K562 (cell line): ENCODE results near the gene EFCAB13. TPM values are rescaled to one million over a fixed set of nuclear protein-coding genes. Genes with fewer than 3 reads are reported as not detected.

Experiments used
- ATAC-seq: fragments of 200-7000 bp; cut with Tn5 transposase; 3 replicates; pipeline ENCODE4 v1.9.1; 2020; ENCODE audit warnings: moderate library complexity
- BruUV-seq: library from RNA; stranded (reverse); fragments of 400-500 nt; replicated peaks from 2 replicates; lab custom pipeline; 2021; lab: Mats Ljungman, UMichigan
- CTCF ChIA-PET: fragments of 300-600 bp; formaldehyde crosslinking; extraction: SDS; loops from one replicate; lab custom pipeline; 2021; ENCODE audit warnings: low intra/inter-chr PET ratio; lab: Yijun Ruan, JAX
- POLR2A ChIA-PET: fragments of 300-600, 350-650 bp; sonication (Branson Sonifier 250); formaldehyde crosslinking; extraction: SDS; loops from one replicate; lab custom pipeline; 2021; ENCODE audit warnings: antibody characterized with exemption, inconsistent platforms; lab: Yijun Ruan, JAX
- DNase-seq, 4 experiments: peaks; one replicate each; pipeline versions ENCODE4 v3.0.0 to v3.0.0-alpha.2; 2011 to 2018; ENCODE audit warnings: low spot score in 3 of 4, mixed read lengths in 3 of 4; ENCODE audit errors: extremely low read depth in 1 of 4
- FAIRE-seq: peaks from 2 replicates; lab custom pipeline; 2011; peaks lifted over from hg19 to GRCh38; lab: Jason Lieb, UNC
- H2AFZ ChIP-seq: 2 replicates; pipeline ENCODE4 v1.6.0; 2011; ENCODE audit warnings: low read depth, low read length, control low read depth, inconsistent platforms
- H3K27ac ChIP-seq: fragments of 200-600 bp; 3 replicates; pipeline ENCODE4 v1.8.0; 2011; ENCODE audit warnings: low read depth, mild to moderate bottlenecking, control low read depth, inconsistent platforms, low read length, moderate library complexity, mixed read lengths; ENCODE audit errors: extremely low read depth
- H3K27me3 ChIP-seq, 2 experiments: fragments of 300-600 bp in 1 of 2; 2 replicates in 1 of 2; 3 replicates in 1 of 2; pipeline versions ENCODE4 v1.6.0 to v1.8.0; 2011; ENCODE audit warnings: inconsistent platforms in 2 of 2, low read length in 2 of 2, mild to moderate bottlenecking in 1 of 2, mixed read lengths in 1 of 2, moderate library complexity in 1 of 2; ENCODE audit not compliant: control insufficient read depth in 2 of 2, insufficient read depth in 2 of 2
- H3K36me3 ChIP-seq: fragments of 300-600 bp; 3 replicates; pipeline ENCODE4 v1.8.0; 2011; ENCODE audit warnings: mild to moderate bottlenecking, low read length, inconsistent platforms; ENCODE audit not compliant: control insufficient read depth, insufficient read depth
- H3K4me1 ChIP-seq, 2 experiments: fragments of 200-600 bp in 1 of 2; replicated peaks in 1 of 2; 2 replicates in 1 of 2; 3 replicates in 1 of 2; pipeline versions ENCODE4 v1.5.1 to v1.8.0; 2011; ENCODE audit warnings: inconsistent platforms in 2 of 2, low read length in 2 of 2, mild to moderate bottlenecking in 1 of 2, mixed read lengths in 1 of 2, moderate library complexity in 1 of 2; ENCODE audit not compliant: control insufficient read depth in 2 of 2, insufficient read depth in 2 of 2
- H3K4me2 ChIP-seq: 2 replicates; pipeline ENCODE4 v1.6.1; 2011; ENCODE audit warnings: low read length, control low read depth, inconsistent platforms, mixed read lengths; ENCODE audit not compliant: insufficient read depth
- H3K4me3 ChIP-seq: fragments of 200-600 bp; sonication (generic), shearing (Covaris generic); 2 replicates; pipeline ENCODE4 v1.5.1; 2016; ENCODE audit warnings: control low read depth, inconsistent platforms
- H3K79me2 ChIP-seq: fragments of 200-600 bp; 3 replicates; pipeline ENCODE4 v1.8.0; 2011; ENCODE audit warnings: low read length, inconsistent platforms; ENCODE audit not compliant: control insufficient read depth, insufficient read depth
- H3K9ac ChIP-seq, 2 experiments: 2 replicates each; pipeline versions ENCODE4 v1.6.0 to v1.6.1; 2011; ENCODE audit warnings: low read depth in 2 of 2, low read length in 2 of 2, control low read depth in 1 of 2, inconsistent platforms in 1 of 2, mild to moderate bottlenecking in 1 of 2, mixed read lengths in 1 of 2; ENCODE audit not compliant: insufficient read depth in 1 of 2
- H3K9me1 ChIP-seq: one replicate; pipeline ENCODE4 v1.6.0; 2011; ENCODE audit warnings: inconsistent platforms, mild to moderate bottlenecking, low read length, moderate library complexity; ENCODE audit not compliant: control insufficient read depth, insufficient read depth
- H3K9me3 ChIP-seq: replicated peaks from 2 replicates; pipeline ENCODE4 v1.5.1; 2011; ENCODE audit warnings: low read depth, low read length, inconsistent platforms; ENCODE audit not compliant: control insufficient read depth, insufficient read depth
- H4K20me1 ChIP-seq: replicated peaks from 2 replicates; pipeline ENCODE4 v1.6.1; 2011; ENCODE audit warnings: low read length, inconsistent platforms, mixed read lengths; ENCODE audit not compliant: control insufficient read depth, insufficient read depth
- CBX5 ChIP-seq: IDR thresholded peaks from 2 replicates; pipeline ENCODE4 v1.6.1; 2014; ENCODE audit warnings: low read depth, borderline replicate concordance
- CGGBP1 ChIP-seq: fragments of 250-450 bp; sonication (Bioruptor Pico); IDR thresholded peaks from 2 replicates; pipeline ENCODE4 v1.9.0; 2021; ENCODE audit warnings: mild to moderate bottlenecking
- CREB5 ChIP-seq: fragments of 250-450 bp; sonication (Bioruptor Pico); IDR thresholded peaks from 2 replicates; pipeline ENCODE4 v1.5.0; 2020; ENCODE audit warnings: mild to moderate bottlenecking
- E2F3 ChIP-seq: fragments of 250-450 bp; sonication (Bioruptor Pico); IDR thresholded peaks from 2 replicates; pipeline ENCODE4 v1.4.0; 2020; ENCODE audit warnings: mild to moderate bottlenecking
- ETV5 ChIP-seq: sonication (generic); formaldehyde crosslinking; IDR thresholded peaks from 2 replicates; pipeline ENCODE4 v1.4.0; 2020; ENCODE audit warnings: low read depth, mild to moderate bottlenecking, missing genetic modification reagents
- MEF2A ChIP-seq: IDR thresholded peaks from 2 replicates; pipeline ENCODE4 v1.6.1; 2011; ENCODE audit warnings: low read depth, mild to moderate bottlenecking, low read length, moderate library complexity; ENCODE audit not compliant: control insufficient read depth
- NFE2 ChIP-seq: IDR thresholded peaks from 2 replicates; pipeline ENCODE4 v1.6.1; 2014; ENCODE audit warnings: antibody characterized with exemption, low read depth
- RBM25 ChIP-seq: fragments of 200-400 bp; formaldehyde crosslinking; IDR thresholded peaks from 2 replicates; pipeline ENCODE4 v1.6.1; 2018; ENCODE audit warnings: low read length, low read depth, moderate library complexity; ENCODE audit not compliant: severe bottlenecking
- SP1 ChIP-seq: sonication (generic); formaldehyde crosslinking; IDR thresholded peaks from 2 replicates; pipeline ENCODE4 v1.8.1; 2022; ENCODE audit warnings: mild to moderate bottlenecking, missing genetic modification reagents
- SRSF7 ChIP-seq: fragments of 200-400 bp; formaldehyde crosslinking; optimal IDR thresholded peaks from 2 replicates; pipeline ENCODE3; 2017; ENCODE audit warnings: mild to moderate bottlenecking, low read depth, low read length
- THRB ChIP-seq: fragments of 450-650 bp; formaldehyde crosslinking; conservative IDR thresholded peaks from 2 replicates; pipeline ENCODE4 v1.4.0; 2022; ENCODE audit warnings: mild to moderate bottlenecking, missing genetic modification characterization
- ZNF507 ChIP-seq: conservative IDR thresholded peaks from 2 replicates; pipeline ENCODE4 v1.6.1; 2017; ENCODE audit warnings: missing genetic modification characterization, missing compliant biosample characterization
- ZNF764 ChIP-seq: fragments of 250-450 bp; sonication (Bioruptor Pico); IDR thresholded peaks from 2 replicates; pipeline ENCODE4 v1.4.0; 2020; ENCODE audit warnings: low read depth, mild to moderate bottlenecking, moderate library complexity
- in situ Hi-C: fragments of 300-500 bp; cut with MboI; formaldehyde crosslinking; loops from 4 replicates; pipeline ENCODE4 v1.15.0; 2018; ENCODE audit warnings: inconsistent platforms, mixed read lengths
- intact Hi-C: fragments of 100-400 bp; cut with micrococcal nuclease; formaldehyde crosslinking; loops from 2 replicates; pipeline ENCODE4 v1.14.2; 2022
- polyA plus RNA-seq, 8 experiments: library from polyadenylated mRNA; depleted of rRNA in 4 of 8; stranded (reverse) in 5 of 8; unstranded in 3 of 8; fragments of >200 nt; fragmentation: Nextera tagmentation in 2 of 8; fragmentation: Illumina TruSeq in 1 of 8; extraction: Ambion mirVana in 2 of 8; extraction: Trizol in 1 of 8; gene quantifications; 2 replicates each; pipeline versions ENCODE4 v1.2.1 to v1.2.3, GENCODE V29; 2011 to 2014; ENCODE audit warnings: inconsistent platforms in 1 of 8, missing spikeins in 1 of 8
- total RNA-seq, 7 experiments: library from RNA; depleted of rRNA in 6 of 7; stranded (reverse); fragments of >200 nt in 6 of 7; fragmentation: Illumina TruSeq in 2 of 7; extraction: Trizol in 2 of 7; gene quantifications; 2 replicates each; pipeline versions ENCODE4 v1.2.1 to v1.2.3, GENCODE V29; 2011 to 2021; ENCODE audit warnings: low replicate concordance in 1 of 7

The EFCAB13 gene
- total and polyA plus RNA-seq, 9 of the 15 experiments (the other 6 are each of a cell fraction or from before 2014, with no cell fraction given): 0.32 to 1.3 (median 0.95) TPM

- ChIA-PET POLR2A (interaction anchor here (0.6 to 1.4 kb wide), 5 partner anchors 9 to 154 kb away, joined by 3 to 4 read pairs (median 3); no protein-coding TSS in a partner anchor), CTCF (no interaction called here)
- no peak for ATAC-seq
- no peak overlapping the region for H3K9ac ChIP-seq
- H3K79me2 ChIP-seq: no peaks in the 10 kb centered on the region
- H3K9me1 ChIP-seq: no peaks in the 10 kb centered on the region
- intact Hi-C loops: no loop called here
- TF ChIP-seq THRB (CRISPR knock-in tag) (no peak), SP1 (CRISPR knock-in tag) (no peak), CBX5 (no peak), RBM25 (no peak), CGGBP1 (CRISPR knock-in tag) (no peak), MEF2A (no peak), ETV5 (CRISPR knock-in tag) (no peak), ZNF764 (CRISPR knock-in tag) (no peak), CREB5 (CRISPR knock-in tag) (no peak), ZNF507 (no peak), NFE2 (no peak), SRSF7 (no peak), E2F3 (CRISPR knock-in tag) (no peak)
- TF ChIP-seq, all 486 proteins: peak for 0
- Histone ChIP-seq H3K4me3 (no peak overlapping the region), H3K4me2 (no peak overlapping the region), H2AFZ (no peak overlapping the region), H3K36me3 (no peaks in the 10 kb centered on the region), H3K27me3 (no peaks in the 10 kb centered on the region), H4K20me1 (no peaks in the 10 kb centered on the region), H3K4me1 (peaks cover 3 to 8% of the 10 kb centered on the region in 2 experiments; a peak in 3 of 5 replicates), H3K9me3 (no peaks in the 10 kb centered on the region), H3K27ac (no peak overlapping the region)
- DNase-seq (no peak), FAIRE-seq (no peak)
- in situ Hi-C loops: loop anchor here (5.0 kb wide), 1 partner anchor 79 kb away; no protein-coding TSS in a partner anchor
- no TSS peak for BruUV-seq
Measured at GRCh38 chr17:47311420-47311819, 12.3 kb upstream of the EFCAB13 start.
